Activated naive CD8-positive, alpha-beta T cell treated with anti-CD3 and anti-CD28 coated beads for 36 hours (primary cell): ENCODE results near the gene RIGI. TPM values are rescaled to one million over a fixed set of nuclear protein-coding genes. Genes with fewer than 3 reads are reported as not detected.

Experiments
- DNase-seq: peaks from one replicate; pipeline ENCODE4 v3.0.0; 2021
- H3K27ac Mint-ChIP-seq: one replicate; pipeline ENCODE4 v1.8.0; 2022; ENCODE audit warnings: mild to moderate bottlenecking, moderate library complexity, mixed read lengths
- H3K27me3 Mint-ChIP-seq: one replicate; pipeline ENCODE4 v1.8.0; 2022; ENCODE audit warnings: mild to moderate bottlenecking, mixed read lengths
- H3K36me3 Mint-ChIP-seq: one replicate; pipeline ENCODE4 v1.8.0; 2021; ENCODE audit warnings: mild to moderate bottlenecking, mixed read lengths
- H3K4me1 Mint-ChIP-seq: one replicate; pipeline ENCODE4 v1.8.0; 2021; ENCODE audit warnings: mixed read lengths
- H3K4me3 Mint-ChIP-seq: one replicate; pipeline ENCODE4 v1.8.0; 2022; ENCODE audit warnings: mild to moderate bottlenecking, moderate library complexity, mixed read lengths
- H3K9me3 Mint-ChIP-seq: one replicate; pipeline ENCODE4 v1.8.0; 2022; ENCODE audit warnings: mixed read lengths
- total RNA-seq, 2 experiments: library from RNA; stranded (reverse); gene quantifications; one replicate each; pipeline ENCODE4 v1.2.3, GENCODE V29; 2021

Gene RIGI
- total RNA-seq, 2 experiments from 2014 or later = 8.6 to 9.9 TPM

- peaks cover 8% of the 10 kb centered on the region for H3K36me3 Mint-ChIP-seq
- no peaks in the 10 kb centered on the region for H3K9me3 Mint-ChIP-seq
- no peak overlapping the region for H3K27ac Mint-ChIP-seq
- H3K27me3 Mint-ChIP-seq = no peaks in the 10 kb centered on the region
- no peak overlapping the region for H3K4me3 Mint-ChIP-seq
- no peak for DNase-seq
- H3K4me1 Mint-ChIP-seq = no peaks in the 10 kb centered on the region
Measured at GRCh38 chr9:32502464-32502863, 23.5 kb downstream of the RIGI start.

GRCh38 chr9:32501868-32502267 is 24.1 kb downstream of the RIGI start:
- Mint-ChIP-seq H3K4me3 (no peak overlapping the region), H3K4me1 (no peaks in the 10 kb centered on the region), H3K36me3 (peaks cover 8% of the 10 kb centered on the region), H3K27ac (no peak overlapping the region), H3K27me3 (no peaks in the 10 kb centered on the region), H3K9me3 (no peaks in the 10 kb centered on the region)
- no peak for DNase-seq

GRCh38 chr9:32500768-32501167 is 25.2 kb downstream of the RIGI start:
- no peak for DNase-seq
- H3K36me3 Mint-ChIP-seq = peaks cover 14% of the 10 kb centered on the region
- H3K4me3 Mint-ChIP-seq = no peak overlapping the region
- H3K9me3 Mint-ChIP-seq = no peaks in the 10 kb centered on the region
- H3K4me1 Mint-ChIP-seq = no peaks in the 10 kb centered on the region
- H3K27me3 Mint-ChIP-seq = no peaks in the 10 kb centered on the region
- no peak overlapping the region for H3K27ac Mint-ChIP-seq

GRCh38 chr9:32497921-32498320 is 28.1 kb downstream of the RIGI start:
- H3K4me3 Mint-ChIP-seq = no peak overlapping the region
- no peak for DNase-seq
- no peaks in the 10 kb centered on the region for H3K4me1 Mint-ChIP-seq
- peaks cover 14% of the 10 kb centered on the region for H3K36me3 Mint-ChIP-seq
- no peaks in the 10 kb centered on the region for H3K9me3 Mint-ChIP-seq
- no peaks in the 10 kb centered on the region for H3K27me3 Mint-ChIP-seq
- no peak overlapping the region for H3K27ac Mint-ChIP-seq

- Mint-ChIP-seq H3K4me3 (no peak overlapping the region), H3K27ac (no peak overlapping the region), H3K9me3 (no peaks in the 10 kb centered on the region), H3K4me1 (no peaks in the 10 kb centered on the region), H3K27me3 (no peaks in the 10 kb centered on the region), H3K36me3 (no peaks in the 10 kb centered on the region)
- no peak for DNase-seq
Measured at GRCh38 chr9:32490601-32491000, 35.4 kb downstream of the RIGI start.

GRCh38 chr9:32487981-32488380 is 38.0 kb downstream of the RIGI start:
- peaks cover 3% of the 10 kb centered on the region for H3K36me3 Mint-ChIP-seq
- no peaks in the 10 kb centered on the region for H3K4me1 Mint-ChIP-seq
- no peaks in the 10 kb centered on the region for H3K9me3 Mint-ChIP-seq
- no peak overlapping the region for H3K4me3 Mint-ChIP-seq
- no peaks in the 10 kb centered on the region for H3K27me3 Mint-ChIP-seq
- no peak for DNase-seq
- H3K27ac Mint-ChIP-seq = no peak overlapping the region

GRCh38 chr9:32486839-32487562 is 39.0 kb downstream of the RIGI start:
- H3K27me3 Mint-ChIP-seq = no peaks in the 10 kb centered on the region
- DNase-seq = no peak
- no peak overlapping the region for H3K4me3 Mint-ChIP-seq
- H3K4me1 Mint-ChIP-seq = no peaks in the 10 kb centered on the region
- peaks cover 3% of the 10 kb centered on the region for H3K36me3 Mint-ChIP-seq
- H3K9me3 Mint-ChIP-seq = no peaks in the 10 kb centered on the region
- no peak overlapping the region for H3K27ac Mint-ChIP-seq

GRCh38 chr9:32483343-32483742 is 42.7 kb downstream of the RIGI start:
- no peaks in the 10 kb centered on the region for H3K27me3 Mint-ChIP-seq
- H3K9me3 Mint-ChIP-seq = no peaks in the 10 kb centered on the region
- H3K36me3 Mint-ChIP-seq = peaks cover 8% of the 10 kb centered on the region
- H3K27ac Mint-ChIP-seq = no peak overlapping the region
- H3K4me1 Mint-ChIP-seq = no peaks in the 10 kb centered on the region
- no peak overlapping the region for H3K4me3 Mint-ChIP-seq
- no peak for DNase-seq

Other genes starting within 250 kb of the RIGI start
- 10 to 100 TPM; 16.3 to 16.7 TPM for gene ACO1, start 141.6 kb downstream of the RIGI start, total RNA-seq
- gene SMIM27, start 26.1 kb upstream of the RIGI start, total RNA-seq = 10 to 100 TPM; 13.3 to 15.9 TPM
- 10 to 100 TPM; 21.1 to 21.7 TPM for gene TOPORS, start 26.4 kb upstream of the RIGI start, total RNA-seq
- gene NDUFB6, start 47.0 kb upstream of the RIGI start, total RNA-seq = 10 to 100 TPM; 59.3 to 60.2 TPM
- gene TAF1L, start 109.5 kb upstream of the RIGI start, total RNA-seq = under 1 TPM; 0.04 TPM